Femur (tissue), 1 donor: Measurements from ENCODE around the gene PHC1.
A peak's percentile ranks its signal among the peaks of the same experiment; 100 is the strongest.
"Not testable (repeated sequence)": the region's sequence is repeated elsewhere in the genome, so short reads cannot be mapped to it uniquely, and the experiment has no call there.

ENCODE experiments used
- DNase-seq: peaks from one replicate; pipeline ENCODE4 v3.0.0-alpha.2; 2017

PHC1 gene

DNA sequence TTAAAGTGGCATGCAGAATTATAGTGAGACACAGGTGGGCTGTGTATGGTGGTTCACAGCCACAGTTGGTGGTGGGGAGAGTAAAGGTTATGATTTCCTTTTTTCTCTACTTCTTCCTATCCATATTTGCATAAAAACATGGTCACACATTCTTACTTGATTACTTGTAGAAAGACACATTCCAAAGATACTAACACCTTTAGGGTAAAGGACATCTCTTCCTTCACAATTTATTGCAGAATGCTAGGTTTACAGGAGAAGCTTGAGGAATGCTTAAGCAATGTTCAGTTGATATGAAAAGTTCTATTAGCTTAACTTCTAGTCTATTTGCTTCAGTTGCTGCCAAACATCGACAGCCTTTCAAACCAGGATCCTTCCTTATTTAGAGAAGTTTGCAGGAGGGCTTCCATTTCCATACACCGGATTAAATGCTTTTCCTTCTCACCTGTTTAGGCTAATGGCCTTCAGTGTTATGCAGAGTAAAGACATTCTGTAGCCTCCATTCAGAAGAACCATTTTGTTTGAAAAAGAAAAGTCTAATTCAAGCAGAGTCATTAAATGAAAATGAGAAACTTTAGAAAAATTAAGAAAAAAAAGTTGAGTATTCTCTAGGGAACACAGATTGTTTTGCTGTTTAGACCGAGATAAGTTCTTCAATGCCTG lies 2.6 kb upstream of the PHC1 start:
- no peak for DNase-seq

DNA sequence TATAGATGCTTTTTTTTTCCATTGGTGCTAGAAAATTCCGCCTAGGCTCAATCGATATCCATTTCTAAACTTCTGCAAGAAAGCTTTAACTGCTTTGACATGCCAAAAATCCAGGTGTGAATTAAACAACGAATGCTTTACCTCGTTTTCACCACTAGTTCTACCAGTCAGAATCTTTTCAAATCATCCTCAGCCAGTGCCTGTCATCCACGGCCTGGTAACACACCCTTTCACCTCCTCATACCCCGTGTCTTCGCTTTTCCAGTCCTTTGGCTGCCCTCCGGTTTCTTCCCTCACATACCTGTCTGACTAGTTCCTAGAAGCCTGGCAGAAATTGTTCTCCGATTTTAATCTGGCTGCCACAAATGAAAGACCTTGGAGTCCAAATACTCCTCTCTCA lies 1.4 kb upstream of the PHC1 start:
- DNase-seq = no peak

GRCh38 chr12:8913702-8914032 lies 642 bp upstream of the PHC1 start:
- no peak for DNase-seq

DNA sequence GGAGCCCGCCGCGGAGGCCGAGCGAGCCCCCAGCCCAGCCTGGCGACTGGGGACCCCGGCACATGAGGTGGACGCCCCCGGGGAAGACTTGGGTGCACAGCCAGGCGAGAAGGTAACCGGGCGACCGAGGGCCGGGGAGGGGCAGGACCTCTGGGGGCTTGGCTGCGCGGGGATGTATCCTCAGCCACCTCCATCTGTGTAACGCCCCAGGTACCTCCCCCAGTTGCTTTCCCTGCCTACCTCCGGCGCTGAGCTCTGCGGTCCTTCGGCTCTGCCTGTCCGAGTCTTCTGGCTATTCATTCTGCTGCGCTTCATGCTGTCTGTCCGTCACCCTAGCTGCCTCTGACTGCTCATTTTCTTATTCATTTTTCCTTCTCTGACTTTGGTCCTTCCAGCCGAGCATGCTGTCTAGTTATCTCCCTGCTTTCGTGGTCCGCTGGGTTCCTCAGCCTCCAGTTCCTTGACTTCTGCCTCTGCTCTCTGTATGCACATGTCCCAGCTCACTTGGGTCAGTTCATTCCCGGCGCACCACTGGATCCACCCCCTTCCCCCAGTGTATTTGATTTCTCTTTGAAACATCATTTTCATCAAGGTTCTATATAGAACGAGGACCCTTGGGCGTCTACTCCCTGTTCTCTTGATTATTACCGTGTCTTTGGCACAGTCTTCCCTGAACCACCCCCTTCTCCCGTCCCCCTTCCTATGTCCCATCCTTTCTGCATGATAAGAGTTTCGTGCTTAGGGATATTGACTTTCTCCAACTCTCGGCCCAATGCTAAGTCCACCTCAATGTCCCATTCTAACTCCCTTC lies 612 bp downstream of the PHC1 start:
- DNase-seq = peak; percentile 74

GRCh38 chr12:8916154-8916553 lies 1.8 kb downstream of the PHC1 start:
- no peak for DNase-seq

DNA sequence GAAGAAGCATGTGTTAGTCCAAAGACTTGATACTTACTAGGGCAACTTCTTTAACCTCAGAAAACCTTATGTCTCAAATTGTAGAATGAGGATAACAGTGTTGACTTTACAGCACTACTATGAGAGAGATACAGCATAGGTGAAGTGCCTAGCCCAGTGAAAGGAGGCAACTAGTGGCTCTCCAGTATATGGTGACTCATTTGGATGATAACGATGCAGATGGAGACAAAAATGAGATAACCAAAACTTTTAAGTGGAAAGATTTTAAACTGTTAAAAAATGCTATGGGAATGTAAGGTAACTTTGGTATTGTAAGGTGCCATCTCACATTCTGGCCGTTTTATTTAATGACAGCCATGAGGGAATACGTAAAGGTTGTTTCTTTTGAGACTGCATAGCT lies 2.7 kb downstream of the PHC1 start:
- no peak for DNase-seq

GRCh38 chr12:8917751-8918150 lies 3.4 kb downstream of the PHC1 start:
- no peak for DNase-seq

- DNase-seq = not testable (repeated sequence)
These were observed 5.3 kb downstream of the PHC1 start for GRCh38 chr12:8919643-8920042.

- DNase-seq = no peak
These were observed 8.2 kb downstream of the PHC1 start for GRCh38 chr12:8922544-8922943.

DNA sequence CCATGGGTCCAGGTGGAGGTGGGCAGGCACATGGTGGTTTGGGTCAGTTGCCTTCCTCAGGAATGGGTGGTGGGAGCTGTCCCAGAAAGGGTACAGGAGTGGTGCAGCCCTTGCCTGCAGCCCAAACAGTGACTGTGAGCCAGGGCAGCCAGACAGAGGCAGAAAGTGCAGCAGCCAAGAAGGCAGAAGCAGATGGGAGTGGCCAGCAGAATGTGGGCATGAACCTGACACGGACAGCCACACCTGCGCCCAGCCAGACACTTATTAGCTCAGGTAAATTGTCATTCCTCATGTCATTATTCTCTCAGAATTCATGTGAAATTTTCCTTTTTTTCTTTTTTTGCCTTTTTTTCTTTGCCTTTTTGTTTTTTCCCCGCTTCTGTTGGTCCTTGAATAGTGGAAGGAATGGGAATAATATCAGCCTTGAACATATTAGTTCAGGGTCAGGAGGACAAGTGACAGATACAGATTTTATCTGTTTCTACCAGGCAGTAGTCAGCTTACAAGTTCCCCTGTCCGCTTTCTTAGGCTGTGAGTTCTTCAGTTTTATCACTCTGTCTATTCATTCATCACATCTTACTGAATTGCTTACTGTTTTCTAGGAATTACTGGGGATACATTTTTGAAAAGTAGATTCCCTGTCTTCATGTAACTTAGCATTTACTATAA lies 16.5 kb downstream of the PHC1 start:
- not testable (repeated sequence) for DNase-seq

DNA sequence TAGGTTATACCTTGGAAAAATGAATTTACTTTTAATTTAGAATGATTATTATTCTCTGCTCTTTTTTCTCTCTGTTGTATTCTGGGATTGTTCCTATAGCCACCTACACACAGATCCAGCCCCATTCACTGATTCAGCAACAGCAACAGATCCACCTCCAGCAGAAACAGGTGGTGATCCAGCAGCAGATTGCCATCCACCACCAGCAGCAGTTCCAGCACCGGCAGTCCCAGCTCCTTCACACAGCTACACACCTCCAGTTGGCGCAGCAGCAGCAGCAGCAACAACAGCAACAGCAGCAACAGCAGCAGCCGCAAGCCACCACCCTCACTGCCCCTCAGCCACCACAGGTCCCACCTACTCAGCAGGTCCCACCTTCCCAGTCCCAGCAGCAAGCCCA lies 18.2 kb downstream of the PHC1 start:
- not testable (repeated sequence) for DNase-seq

DNA sequence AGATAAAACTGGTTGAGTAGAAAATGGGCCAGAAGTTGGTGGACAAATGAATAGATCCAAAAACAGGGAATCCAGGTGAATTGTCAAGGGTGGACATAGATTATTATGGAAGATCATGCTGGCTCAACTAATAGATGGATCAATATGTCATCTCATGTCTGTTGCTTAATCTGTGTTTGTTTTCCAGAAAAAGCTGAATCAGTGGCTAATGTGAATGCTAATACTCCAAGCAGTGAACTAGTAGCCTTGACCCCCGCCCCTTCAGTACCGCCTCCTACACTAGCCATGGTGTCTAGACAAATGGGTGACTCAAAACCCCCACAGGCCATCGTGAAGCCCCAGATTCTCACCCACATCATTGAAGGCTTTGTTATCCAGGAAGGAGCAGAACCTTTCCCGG lies 19.8 kb downstream of the PHC1 start:
- DNase-seq = not testable (repeated sequence)

GRCh38 chr12:8936735-8937134 lies 22.4 kb downstream of the PHC1 start:
- no peak for DNase-seq

GRCh38 chr12:8937842-8938442 lies 23.6 kb downstream of the PHC1 start:
- not testable (repeated sequence) for DNase-seq

- no peak for DNase-seq
These were observed 27.6 kb downstream of the PHC1 start for GRCh38 chr12:8941691-8942478.

- DNase-seq = no peak
These were observed 29.4 kb downstream of the PHC1 start for GRCh38 chr12:8943565-8944186.

DNA sequence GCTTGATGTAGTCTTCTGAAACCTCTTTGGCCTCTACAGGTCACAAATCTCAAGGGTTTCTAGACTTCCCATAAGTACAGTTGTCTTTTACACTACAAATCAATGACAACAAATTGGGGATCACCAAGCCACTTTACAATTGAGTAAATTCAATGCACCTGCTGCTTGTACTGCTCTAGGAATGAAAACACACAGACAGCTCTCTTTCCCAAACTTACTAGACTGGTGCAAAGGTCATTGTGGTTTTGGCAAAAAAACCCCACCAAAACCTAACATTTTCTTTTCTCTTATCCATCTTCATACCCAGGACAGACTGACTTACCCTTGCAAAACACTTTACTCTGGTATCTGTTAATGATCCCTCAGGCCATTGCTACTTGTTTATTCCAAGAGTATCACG lies 32.4 kb downstream of the PHC1 start:
- DNase-seq = no peak

GRCh38 chr12:8947737-8948136 lies 33.4 kb downstream of the PHC1 start:
- DNase-seq = no peak

GRCh38 chr12:8948701-8949341 lies 34.5 kb downstream of the PHC1 start:
- peak; percentile 41 for DNase-seq

DNA sequence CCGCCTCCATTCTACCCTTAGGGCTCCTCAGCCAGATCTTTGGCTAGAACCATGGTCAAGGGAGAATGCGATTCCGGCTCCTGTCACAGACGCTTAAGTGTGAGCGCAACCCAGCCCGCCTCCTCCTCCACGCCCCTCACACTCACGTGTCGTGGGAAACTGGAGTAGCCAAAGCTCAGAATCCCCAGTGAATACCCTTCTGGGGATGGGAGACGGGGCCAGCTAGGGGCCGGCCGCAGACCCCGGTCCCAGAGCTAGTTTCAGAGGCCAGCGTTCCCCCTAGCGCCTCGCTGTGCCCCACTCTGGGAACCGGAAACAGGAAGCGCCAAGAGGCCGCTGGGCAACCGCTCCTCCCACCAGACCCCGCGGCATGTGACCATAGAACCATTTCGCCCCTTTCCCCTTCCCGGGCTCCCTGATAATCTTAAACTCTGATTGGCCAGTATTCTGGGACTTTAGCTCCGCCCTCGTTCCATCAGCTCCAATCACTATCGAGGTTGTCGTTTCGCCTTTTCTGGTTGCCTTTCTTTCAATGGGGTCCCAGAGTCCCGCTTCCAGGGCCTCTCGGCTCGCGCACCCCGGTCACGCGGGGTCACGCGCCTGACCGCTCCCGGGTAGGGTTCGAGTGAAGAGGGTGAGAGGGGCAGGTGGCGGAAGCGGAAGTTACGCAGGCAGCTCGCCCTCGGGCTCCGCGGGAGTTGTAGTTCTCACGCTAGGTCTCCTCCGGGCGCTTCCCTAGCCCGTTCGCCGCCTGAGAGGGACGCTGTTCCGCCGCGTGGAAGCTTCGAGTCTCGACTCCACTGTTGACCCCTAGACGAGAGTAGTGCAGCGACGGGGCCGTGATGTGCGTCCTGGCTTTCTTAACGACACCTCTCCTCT lies 35.3 kb downstream of the PHC1 start, which contains the start of gene M6PR:
M6PR (minus strand) TSS at position 304 of the 879 bp plus-strand sequence. CDS start 3,241 bp downstream, outside the sequence.
- DNase-seq = peak; percentile 95

- DNase-seq = no peak
These were observed 35.9 kb downstream of the PHC1 start for GRCh38 chr12:8950221-8950527.
